CD4-positive, CD25-positive, alpha-beta regulatory T cell (primary cell): ENCODE data around the gene MAGEB3. TPM values are rescaled to one million over a fixed set of nuclear protein-coding genes. Genes with fewer than 3 reads are reported as not detected.

Experiments used
- ATAC-seq, 2 donors: fragments of 150-1000 bp; cut with Tn5 transposase; one replicate each; pipeline ENCODE4 v1.10.0; 2021; ENCODE audit warnings: low read depth in 2 of 2, moderate number of reproducible peaks in 2 of 2, moderate library complexity in 1 of 2
- DNase-seq, 3 donors: peaks; one replicate each; pipeline versions ENCODE4 v3.0.0 to v3.0.0-alpha.2; 2012 to 2022; ENCODE audit warnings: mixed read lengths in 1 of 3
- H3K27ac ChIP-seq: one replicate; pipeline ENCODE4 v1.7.0; 2013; ENCODE audit warnings: mild to moderate bottlenecking, low read length; ENCODE audit not compliant: insufficient read depth, poor library complexity, severe bottlenecking
- H3K27me3 ChIP-seq: one replicate; pipeline ENCODE4 v1.7.0; 2013; ENCODE audit warnings: low read length; ENCODE audit not compliant: control insufficient read depth, insufficient read depth
- H3K36me3 ChIP-seq: one replicate; pipeline ENCODE4 v1.7.0; 2013; ENCODE audit warnings: mild to moderate bottlenecking, low read length, moderate library complexity; ENCODE audit not compliant: control insufficient read depth, insufficient read depth
- H3K4me1 ChIP-seq: 2 replicates; pipeline ENCODE4 v1.7.0; 2013; ENCODE audit warnings: mild to moderate bottlenecking, low read length; ENCODE audit not compliant: insufficient read depth, control insufficient read depth, poor library complexity, severe bottlenecking
- H3K4me3 ChIP-seq: one replicate; pipeline ENCODE4 v1.7.0; 2013; ENCODE audit warnings: low read depth, mild to moderate bottlenecking, low read length, moderate library complexity
- H3K9me3 ChIP-seq, 2 experiments: 1 replicate in 1 of 2; 2 replicates in 1 of 2; pipeline ENCODE4 v1.7.0; 2013; ENCODE audit warnings: low read length in 2 of 2, mild to moderate bottlenecking in 1 of 2, moderate library complexity in 1 of 2; ENCODE audit not compliant: control insufficient read depth in 2 of 2
- H3K27ac Mint-ChIP-seq, 3 donors: one replicate each; pipeline ENCODE4 v1.8.0; 2020 to 2022; ENCODE audit warnings: mild to moderate bottlenecking in 3 of 3, mixed read lengths in 3 of 3, moderate library complexity in 2 of 3
- H3K27me3 Mint-ChIP-seq: one replicate; pipeline ENCODE4 v1.8.0; 2022; ENCODE audit warnings: mild to moderate bottlenecking, mixed read lengths
- H3K36me3 Mint-ChIP-seq: one replicate; pipeline ENCODE4 v1.8.0; 2020; ENCODE audit warnings: mixed read lengths
- H3K4me1 Mint-ChIP-seq, 4 donors: one replicate each; pipeline ENCODE4 v1.8.0; 2020 to 2022; ENCODE audit warnings: mixed read lengths in 4 of 4, mild to moderate bottlenecking in 1 of 4
- H3K4me3 Mint-ChIP-seq, 4 donors: one replicate each; pipeline ENCODE4 v1.8.0; 2020 to 2022; ENCODE audit warnings: mild to moderate bottlenecking in 4 of 4, mixed read lengths in 4 of 4, moderate library complexity in 3 of 4
- H3K9me3 Mint-ChIP-seq, 7 donors: one replicate each; pipeline ENCODE4 v1.8.0; 2020 to 2022; ENCODE audit warnings: mixed read lengths in 7 of 7, mild to moderate bottlenecking in 3 of 7, moderate library complexity in 2 of 7
- polyA plus RNA-seq, 4 donors: library from polyadenylated mRNA; unstranded; fragments of 300-500 nt; fragmentation: Illumina TruSeq; gene quantifications; one replicate each; pipeline ENCODE4 v1.2.3, GENCODE V29; 2021
- total RNA-seq: library from RNA; stranded (reverse); gene quantifications from one replicate; pipeline ENCODE4 v1.2.3, GENCODE V29; 2022

The MAGEB3 gene
- total and polyA plus RNA-seq, 5 donors from 2014 or later: not detected

- Mint-ChIP-seq H3K27ac (no peak overlapping the region), H3K36me3 (no peaks in the 10 kb centered on the region), H3K4me1 (no peaks in the 10 kb centered on the region), H3K9me3 (peaks cover 0 to 6% (median 0%) of the 10 kb centered on the region in 7 donors), H3K27me3 (no peaks in the 10 kb centered on the region), H3K4me3 (no peak overlapping the region)
- Histone ChIP-seq H3K27me3 (no peaks in the 10 kb centered on the region), H3K36me3 (no peaks in the 10 kb centered on the region), H3K9me3 (no peaks in the 10 kb centered on the region), H3K4me3 (no peak overlapping the region), H3K4me1 (no peaks in the 10 kb centered on the region), H3K27ac (no peak overlapping the region)
- ATAC-seq (no peak), DNase-seq (no peak)
Measured at GRCh38 chrX:30248854-30249253, 18.4 kb downstream of the MAGEB3 start.

GRCh38 chrX:30253257-30253656, 22.8 kb downstream of the MAGEB3 start:
- Histone ChIP-seq H3K27me3 (no peaks in the 10 kb centered on the region), H3K4me3 (no peak overlapping the region), H3K27ac (no peak overlapping the region), H3K9me3 (no peaks in the 10 kb centered on the region), H3K4me1 (no peaks in the 10 kb centered on the region), H3K36me3 (no peaks in the 10 kb centered on the region)
- H3K27me3 Mint-ChIP-seq: peaks cover 4% of the 10 kb centered on the region
- ATAC-seq (no peak), DNase-seq (no peak)
- H3K9me3 Mint-ChIP-seq: peaks cover 0 to 6% (median 0%) of the 10 kb centered on the region in 7 donors
- no peaks in the 10 kb centered on the region for H3K36me3 Mint-ChIP-seq
- H3K4me3 Mint-ChIP-seq: no peak overlapping the region
- no peaks in the 10 kb centered on the region for H3K4me1 Mint-ChIP-seq
- no peak overlapping the region for H3K27ac Mint-ChIP-seq

- Histone ChIP-seq H3K36me3 (no peaks in the 10 kb centered on the region), H3K9me3 (no peaks in the 10 kb centered on the region), H3K4me1 (no peaks in the 10 kb centered on the region), H3K27me3 (no peaks in the 10 kb centered on the region), H3K27ac (no peak overlapping the region), H3K4me3 (no peak overlapping the region)
- DNase-seq (no peak), ATAC-seq (no peak)
- Mint-ChIP-seq H3K27me3 (peaks cover 4% of the 10 kb centered on the region), H3K4me3 (no peak overlapping the region), H3K27ac (no peak overlapping the region), H3K4me1 (no peaks in the 10 kb centered on the region), H3K36me3 (no peaks in the 10 kb centered on the region), H3K9me3 (peaks cover 0 to 3% (median 0%) of the 10 kb centered on the region in 7 donors)
Measured at GRCh38 chrX:30259927-30260326, 29.5 kb downstream of the MAGEB3 start.

GRCh38 chrX:30261012-30261411, 30.6 kb downstream of the MAGEB3 start:
- DNase-seq (no peak), ATAC-seq (no peak)
- Mint-ChIP-seq H3K9me3 (peaks cover 0 to 3% (median 0%) of the 10 kb centered on the region in 7 donors), H3K27ac (no peak overlapping the region), H3K4me3 (no peak overlapping the region), H3K4me1 (no peaks in the 10 kb centered on the region), H3K27me3 (no peaks in the 10 kb centered on the region), H3K36me3 (no peaks in the 10 kb centered on the region)
- Histone ChIP-seq H3K4me3 (no peak overlapping the region), H3K36me3 (no peaks in the 10 kb centered on the region), H3K4me1 (no peaks in the 10 kb centered on the region), H3K27ac (no peak overlapping the region), H3K27me3 (no peaks in the 10 kb centered on the region), H3K9me3 (no peaks in the 10 kb centered on the region)

GRCh38 chrX:30262763-30263162, 32.3 kb downstream of the MAGEB3 start:
- Mint-ChIP-seq H3K27me3 (no peaks in the 10 kb centered on the region), H3K27ac (no peak overlapping the region)
- no peak for ATAC-seq

GRCh38 chrX:30270639-30271038, 40.2 kb downstream of the MAGEB3 start:
- H3K27me3 ChIP-seq: no peaks in the 10 kb centered on the region
- H3K36me3 Mint-ChIP-seq: no peaks in the 10 kb centered on the region
- H3K4me1 Mint-ChIP-seq: no peaks in the 10 kb centered on the region
- no peaks in the 10 kb centered on the region for H3K36me3 ChIP-seq
- no peaks in the 10 kb centered on the region for H3K27me3 Mint-ChIP-seq
- no peak overlapping the region for H3K4me3 Mint-ChIP-seq
- no peak overlapping the region for H3K4me3 ChIP-seq
- no peaks in the 10 kb centered on the region for H3K9me3 ChIP-seq
- H3K4me1 ChIP-seq: no peaks in the 10 kb centered on the region
- no peak overlapping the region for H3K27ac ChIP-seq
- DNase-seq (no peak), ATAC-seq (no peak)
- H3K27ac Mint-ChIP-seq: no peak overlapping the region
- peaks cover 0 to 4% (median 0%) of the 10 kb centered on the region in 7 donors for H3K9me3 Mint-ChIP-seq

More at GRCh38 chrX:30262763-30263162, 32.3 kb downstream of the MAGEB3 start:
- H3K4me1 ChIP-seq: no peaks in the 10 kb centered on the region
- H3K4me3 ChIP-seq: no peak overlapping the region
- Mint-ChIP-seq H3K9me3 (peaks cover 0 to 3% (median 0%) of the 10 kb centered on the region in 7 donors), H3K4me3 (no peak overlapping the region), H3K36me3 (no peaks in the 10 kb centered on the region), H3K4me1 (no peaks in the 10 kb centered on the region)
- no peaks in the 10 kb centered on the region for H3K9me3 ChIP-seq
- no peaks in the 10 kb centered on the region for H3K36me3 ChIP-seq
- no peak overlapping the region for H3K27ac ChIP-seq
- DNase-seq: no peak
- no peaks in the 10 kb centered on the region for H3K27me3 ChIP-seq

GRCh38 chrX:30275498-30275897, 45.0 kb downstream of the MAGEB3 start:
- Histone ChIP-seq H3K9me3 (no peaks in the 10 kb centered on the region), H3K27me3 (no peaks in the 10 kb centered on the region), H3K27ac (no peak overlapping the region), H3K4me1 (no peaks in the 10 kb centered on the region), H3K36me3 (no peaks in the 10 kb centered on the region), H3K4me3 (no peak overlapping the region)
- Mint-ChIP-seq H3K36me3 (no peaks in the 10 kb centered on the region), H3K27ac (no peak overlapping the region), H3K9me3 (peaks cover 0 to 3% (median 0%) of the 10 kb centered on the region in 7 donors), H3K4me1 (no peaks in the 10 kb centered on the region), H3K27me3 (no peaks in the 10 kb centered on the region), H3K4me3 (no peak overlapping the region)
- ATAC-seq (no peak), DNase-seq (no peak)

- H3K27ac ChIP-seq: no peak overlapping the region
- no peaks in the 10 kb centered on the region for H3K36me3 ChIP-seq
- ATAC-seq: no peak
- Mint-ChIP-seq H3K27ac (no peak overlapping the region), H3K36me3 (no peaks in the 10 kb centered on the region), H3K4me3 (no peak overlapping the region), H3K9me3 (peaks cover 0 to 3% (median 0%) of the 10 kb centered on the region in 7 donors), H3K27me3 (no peaks in the 10 kb centered on the region), H3K4me1 (no peaks in the 10 kb centered on the region)
- no peak for DNase-seq
- H3K9me3 ChIP-seq: no peaks in the 10 kb centered on the region
- no peaks in the 10 kb centered on the region for H3K4me1 ChIP-seq
- no peaks in the 10 kb centered on the region for H3K27me3 ChIP-seq
- no peak overlapping the region for H3K4me3 ChIP-seq
Measured at GRCh38 chrX:30278365-30278764, 47.9 kb downstream of the MAGEB3 start.
